HG03097 (cell line): Measurements from ENCODE around the gene PPP1R2B.

ENCODE experiments used
- ATAC-seq: cut with Tn5 transposase; IDR thresholded peaks from one replicate; pipeline ENCODE4 v1.9.1; 2021; ENCODE audit not compliant: unreplicated experiment, low FRiP score

The PPP1R2B gene

GRCh38 chr5:156870498-156870839 lies 20.4 kb downstream of the PPP1R2B start:
- no peak for ATAC-seq

DNA sequence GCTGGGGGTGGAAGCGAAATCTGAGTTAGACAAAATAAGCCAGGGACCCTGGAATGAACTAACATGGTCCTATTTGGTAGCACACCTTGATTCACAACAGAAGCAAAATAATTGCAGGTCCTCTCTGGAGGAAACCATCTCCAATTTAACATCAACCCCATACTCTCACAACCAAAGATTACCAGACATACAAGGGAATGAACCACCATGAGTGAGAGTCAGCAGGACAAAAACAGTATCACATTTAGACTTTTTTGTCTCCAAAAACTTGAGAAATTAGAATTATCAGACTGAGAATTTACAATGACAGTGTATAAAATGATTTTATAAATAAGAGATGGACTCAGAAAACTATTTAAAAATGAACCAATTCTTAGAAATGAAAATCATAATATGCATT lies 21.1 kb downstream of the PPP1R2B start:
- no peak for ATAC-seq

DNA sequence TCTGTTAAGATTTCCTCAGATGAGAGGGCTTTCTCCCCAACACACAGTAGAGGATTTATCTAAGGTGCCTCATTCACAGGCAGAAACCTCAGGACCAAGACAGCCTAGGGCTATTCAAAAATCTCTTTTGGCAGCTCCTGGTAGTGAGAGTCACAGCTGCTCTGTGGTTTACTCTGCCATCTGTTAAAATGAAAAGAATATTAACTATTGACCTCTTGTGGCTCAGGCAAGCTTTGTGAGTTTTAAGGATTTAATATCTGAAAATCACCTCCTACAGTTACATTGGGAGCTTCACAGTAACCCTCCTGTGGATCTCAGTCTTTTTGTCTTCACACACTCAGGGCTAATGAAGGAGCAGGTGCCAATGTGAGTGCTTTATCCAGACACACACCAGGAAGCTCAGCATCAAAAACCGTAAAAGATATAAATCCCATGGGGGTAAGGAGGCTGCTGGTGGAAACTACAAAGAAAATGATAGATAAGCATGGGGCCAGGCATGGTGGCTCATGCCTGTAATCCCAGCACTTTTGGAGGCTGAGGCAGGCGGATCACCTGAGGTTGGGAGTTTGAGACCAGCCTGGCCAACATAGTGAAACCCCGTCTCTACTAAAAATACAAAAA lies 29.7 kb downstream of the PPP1R2B start:
- peak; percentile 94 for ATAC-seq

GRCh38 chr5:156883316-156883875 lies 33.3 kb downstream of the PPP1R2B start:
- no peak for ATAC-seq

- no peak for ATAC-seq
These were observed 38.4 kb downstream of the PPP1R2B start for GRCh38 chr5:156888520-156888919.

DNA sequence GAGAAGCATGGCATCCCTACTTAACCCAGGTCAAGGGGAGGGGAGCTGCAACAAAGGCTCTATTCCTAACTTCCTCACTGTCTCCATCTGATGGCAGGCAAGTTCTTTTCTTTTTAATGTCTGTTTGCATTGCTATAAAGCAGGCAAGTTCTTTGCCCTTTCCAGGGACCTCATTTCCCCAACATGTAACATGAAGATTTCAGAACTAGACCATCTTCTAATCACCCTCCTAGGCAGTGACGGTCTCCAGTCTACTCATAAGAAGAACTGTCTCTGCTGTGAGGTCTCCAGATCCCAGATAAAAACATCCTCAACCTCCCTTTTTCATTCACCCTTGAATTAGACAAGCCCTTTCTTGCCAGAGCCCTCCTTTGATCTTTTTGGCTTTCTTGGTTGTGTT lies 42.1 kb downstream of the PPP1R2B start:
- ATAC-seq = no peak

GRCh38 chr5:156892864-156893263 lies 42.8 kb downstream of the PPP1R2B start:
- no peak for ATAC-seq

GRCh38 chr5:156893517-156893916 lies 43.4 kb downstream of the PPP1R2B start:
- peak; percentile 58 for ATAC-seq

DNA sequence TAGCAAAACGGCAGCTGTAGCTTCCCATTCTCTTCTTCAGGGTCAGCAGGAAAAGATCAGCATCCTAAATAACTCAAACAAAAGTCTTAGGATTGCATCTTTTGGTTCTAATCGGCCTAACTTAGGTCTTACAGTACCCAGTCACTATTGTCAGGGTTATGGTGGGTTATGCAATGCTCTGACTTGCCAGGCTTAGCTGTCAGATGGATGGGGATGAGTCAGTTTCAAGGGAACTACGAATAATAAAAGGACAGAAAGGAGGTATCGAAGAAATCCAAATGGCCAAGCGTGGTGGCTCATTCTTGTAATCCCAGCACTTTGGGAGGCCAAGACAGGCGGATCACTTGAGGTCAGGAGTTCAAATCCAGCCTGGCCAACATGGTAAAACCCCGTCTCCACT lies 46.5 kb downstream of the PPP1R2B start:
- no peak for ATAC-seq
